ENCODE data around the gene RAD51D.
"Not testable (repeated sequence)": the region's sequence is repeated elsewhere in the genome, so short reads cannot be mapped to it uniquely, and the experiment has no call there.

RAD51D gene

GRCh38 chr17:35119370-35120165, at the start of gene RAD51D:
TSS of gene RAD51D (minus strand) at chr17:35119860. CDS start at chr17:35119613, 247 bp downstream.
- peak; percentile 99 for DNase-seq (ENCODE audit: low spot score)

GRCh38 chr17:35167666-35168065, 48.0 kb upstream of the RAD51D start:
- DNase-seq (ENCODE audit: low spot score) = no peak

GRCh38 chr17:35167046-35167445, 47.4 kb upstream of the RAD51D start:
- no peak for DNase-seq (ENCODE audit: low spot score)

GRCh38 chr17:35166526-35166925, 46.9 kb upstream of the RAD51D start:
- DNase-seq (ENCODE audit: low spot score) = no peak

GRCh38 chr17:35164716-35165115, 45.1 kb upstream of the RAD51D start:
- DNase-seq (ENCODE audit: low spot score) = no peak

GRCh38 chr17:35163886-35164285, 44.2 kb upstream of the RAD51D start:
- no peak for DNase-seq (ENCODE audit: low spot score)

GRCh38 chr17:35162755-35163154, 43.1 kb upstream of the RAD51D start:
- DNase-seq (ENCODE audit: low spot score) = no peak

- DNase-seq (ENCODE audit: low spot score) = no peak
These were observed 41.7 kb upstream of the RAD51D start for GRCh38 chr17:35161281-35161761.

GRCh38 chr17:35160354-35161201, 40.9 kb upstream of the RAD51D start:
- DNase-seq (ENCODE audit: low spot score) = no peak

GRCh38 chr17:35159940-35160339, 40.3 kb upstream of the RAD51D start:
- DNase-seq (ENCODE audit: low spot score) = no peak

GRCh38 chr17:35155246-35155645, 35.6 kb upstream of the RAD51D start:
- DNase-seq (ENCODE audit: low spot score) = no peak

GRCh38 chr17:35154196-35155165, 34.8 kb upstream of the RAD51D start:
- no peak for DNase-seq (ENCODE audit: low spot score)

- no peak for DNase-seq (ENCODE audit: low spot score)
These were observed 32.9 kb upstream of the RAD51D start for GRCh38 chr17:35152421-35153140.

GRCh38 chr17:35151080-35151479, 31.4 kb upstream of the RAD51D start:
- DNase-seq (ENCODE audit: low spot score) = not testable (repeated sequence)

- DNase-seq (ENCODE audit: low spot score) = no peak
These were observed 30.3 kb upstream of the RAD51D start for GRCh38 chr17:35149941-35150340.

- DNase-seq (ENCODE audit: low spot score) = no peak
These were observed 28.5 kb upstream of the RAD51D start for GRCh38 chr17:35148144-35148543.

GRCh38 chr17:35147375-35147905, 27.8 kb upstream of the RAD51D start, which contains the start of gene UNC45B:
TSS of gene UNC45B (plus strand) at chr17:35147817. CDS start at chr17:35148264, 447 bp downstream.
- no peak for DNase-seq (ENCODE audit: low spot score)

- no peak for DNase-seq (ENCODE audit: low spot score)
These were observed 26.7 kb upstream of the RAD51D start for GRCh38 chr17:35146214-35146833.

- DNase-seq (ENCODE audit: low spot score) = no peak
These were observed 25.2 kb upstream of the RAD51D start for GRCh38 chr17:35144840-35145239.

GRCh38 chr17:35142467-35142796, 22.8 kb upstream of the RAD51D start:
- DNase-seq (ENCODE audit: low spot score) = no peak
